OCI-LY7 (cell line): ENCODE measurements around the gene PRCP. TPM values are rescaled to one million over a fixed set of nuclear protein-coding genes. Genes with fewer than 3 reads are reported as not detected.

Experiments used
- BruUV-seq: library from RNA; stranded (reverse); fragments of 400-500 nt; replicated peaks from 2 replicates; lab custom pipeline; 2021; lab: Mats Ljungman, UMichigan
- CTCF ChIA-PET: fragments of 300-600 bp; sonication (Branson Sonifier 250); formaldehyde crosslinking; loops from one replicate; lab custom pipeline; 2022; ENCODE audit warnings: antibody characterized with exemption; ENCODE audit not compliant: unreplicated experiment; lab: Charles Lee
- POLR2A ChIA-PET: fragments of 300-600 bp; sonication (Branson Sonifier 250); formaldehyde crosslinking; loops from one replicate; lab custom pipeline; 2022; ENCODE audit warnings: antibody characterized with exemption; lab: Charles Lee
- DNase-seq: peaks from one replicate; pipeline ENCODE4 v3.0.0-alpha.2; 2015; ENCODE audit warnings: low spot score
- H2AFZ ChIP-seq: fragments of 200-600 bp; sonication (generic), shearing (Covaris generic); 2 replicates; pipeline ENCODE4 v1.6.1; 2014; ENCODE audit warnings: mild to moderate bottlenecking, antibody characterized with exemption, low read length, moderate library complexity
- H3K27ac ChIP-seq: fragments of 200-600 bp; sonication (generic); 2 replicates; pipeline ENCODE4 v1.5.1; 2014; ENCODE audit warnings: mixed run types, low read depth, mild to moderate bottlenecking, moderate library complexity, low read length, inconsistent platforms; ENCODE audit not compliant: poor library complexity, severe bottlenecking
- H3K36me3 ChIP-seq: fragments of 200-600 bp; sonication (generic); 2 replicates; pipeline ENCODE4 v1.6.1; 2014; ENCODE audit warnings: mild to moderate bottlenecking, antibody characterized with exemption, low read length, moderate library complexity, mixed read lengths; ENCODE audit not compliant: insufficient read depth
- H3K4me1 ChIP-seq: fragments of 200-600 bp; sonication (generic); 2 replicates; pipeline ENCODE4 v1.5.1; 2014; ENCODE audit warnings: mild to moderate bottlenecking, low read length; ENCODE audit not compliant: insufficient read depth, poor library complexity, severe bottlenecking
- H3K4me2 ChIP-seq: fragments of 200-600 bp; sonication (generic); 2 replicates; pipeline ENCODE4 v1.6.1; 2014; ENCODE audit warnings: mild to moderate bottlenecking, low read length
- H3K4me3 ChIP-seq: fragments of 200-600 bp; sonication (generic); 2 replicates; pipeline ENCODE4 v1.5.1; 2014; ENCODE audit warnings: mild to moderate bottlenecking, low read depth, low read length; ENCODE audit not compliant: poor library complexity, severe bottlenecking
- H3K79me2 ChIP-seq: fragments of 200-600 bp; sonication (generic); 2 replicates; pipeline ENCODE4 v1.6.1; 2016; ENCODE audit warnings: low read depth, mild to moderate bottlenecking, low read length, moderate library complexity, mixed read lengths; ENCODE audit not compliant: insufficient read depth
- H3K9me2 ChIP-seq: fragments of 200-600 bp; sonication (generic); 2 replicates; pipeline ENCODE4 v1.6.1; 2016; ENCODE audit warnings: mild to moderate bottlenecking, low read length, mixed read lengths; ENCODE audit not compliant: insufficient read depth
- H3K9me3 ChIP-seq: fragments of 200-600 bp; sonication (generic); 2 replicates; pipeline ENCODE4 v1.6.1; 2014; ENCODE audit warnings: mild to moderate bottlenecking, mixed run types, low read length, mixed read lengths
- H4K20me1 ChIP-seq: fragments of 200-600 bp; sonication (generic); 2 replicates; pipeline ENCODE4 v1.6.1; 2014; ENCODE audit warnings: mild to moderate bottlenecking, antibody characterized with exemption, low read length, moderate library complexity, mixed read lengths; ENCODE audit not compliant: insufficient read depth
- EZH2phosphoT487 ChIP-seq: fragments of 200-600 bp; sonication (generic); IDR thresholded peaks from 2 replicates; pipeline ENCODE4 v1.6.1; 2018; ENCODE audit warnings: low read depth, borderline replicate concordance, mild to moderate bottlenecking, mixed run types, antibody characterized with exemption, low read length, moderate library complexity, mixed read lengths
- intact Hi-C: fragments of 100-400 bp; cut with micrococcal nuclease; formaldehyde crosslinking; loops from one replicate; pipeline ENCODE4 v1.10.0; 2022; ENCODE audit not compliant: unreplicated experiment
- total RNA-seq, 2 experiments: library from RNA; depleted of rRNA in 1 of 2; stranded (reverse); fragments of >200 nt in 1 of 2; shearing (Covaris generic) in 1 of 2; gene quantifications; 2 replicates each; pipeline ENCODE4 v1.2.3, GENCODE V29; 2014 to 2022
- TF ChIP-seq, protein P1 (sequence below): fragments of 200-600 bp; sonication (generic); conservative IDR thresholded peaks from 2 replicates; pipeline ENCODE4 v1.5.1; 2014; ENCODE audit warnings: mild to moderate bottlenecking, antibody characterized with exemption, low read length, moderate library complexity, mixed read lengths

The PRCP gene
- total RNA-seq, 2 experiments from 2014 or later, result 6.5 to 18.3 TPM

DNA sequence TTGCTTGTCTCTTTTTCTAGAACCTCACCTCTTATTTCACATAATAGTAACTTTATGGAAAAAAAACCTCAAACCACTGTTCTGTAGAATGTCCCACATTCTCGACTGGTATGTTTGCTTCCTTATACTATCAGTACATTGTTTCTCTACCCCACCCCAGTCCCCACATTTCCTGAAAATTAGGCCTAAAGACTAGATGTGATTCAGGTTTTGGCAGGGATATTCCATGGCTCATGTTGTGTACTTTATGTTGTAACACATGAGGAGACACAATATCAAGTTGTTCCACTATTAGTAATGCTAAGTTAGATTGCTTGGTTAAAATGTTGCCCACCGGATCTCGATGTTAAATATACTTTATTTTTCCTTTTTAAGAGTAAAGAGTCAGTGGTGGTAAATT, 36.0 kb upstream of the PRCP start:
- Histone ChIP-seq H3K9me3 (peaks cover 4% of the 10 kb centered on the region; the same call in 1 of the 2 replicates), H3K4me3 (no peak overlapping the region), H2AFZ (no peak overlapping the region), H3K4me2 (no peak overlapping the region), H3K27ac (no peak overlapping the region), H4K20me1 (no peaks in the 10 kb centered on the region), H3K4me1 (peaks cover 18% of the 10 kb centered on the region), H3K36me3 (peaks cover 63% of the 10 kb centered on the region), H3K9me2 (no peaks in the 10 kb centered on the region), H3K79me2 (no peaks in the 10 kb centered on the region)
- ChIA-PET CTCF (no interaction called here), POLR2A (interaction anchor here (0.6 to 0.8 kb wide), 2 partner anchors 184 to 1917 kb away, joined by 3 to 5 read pairs; no protein-coding TSS in a partner anchor)
- no peak for TF ChIP-seq EZH2phosphoT487
- TF ChIP-seq, protein P1, sequence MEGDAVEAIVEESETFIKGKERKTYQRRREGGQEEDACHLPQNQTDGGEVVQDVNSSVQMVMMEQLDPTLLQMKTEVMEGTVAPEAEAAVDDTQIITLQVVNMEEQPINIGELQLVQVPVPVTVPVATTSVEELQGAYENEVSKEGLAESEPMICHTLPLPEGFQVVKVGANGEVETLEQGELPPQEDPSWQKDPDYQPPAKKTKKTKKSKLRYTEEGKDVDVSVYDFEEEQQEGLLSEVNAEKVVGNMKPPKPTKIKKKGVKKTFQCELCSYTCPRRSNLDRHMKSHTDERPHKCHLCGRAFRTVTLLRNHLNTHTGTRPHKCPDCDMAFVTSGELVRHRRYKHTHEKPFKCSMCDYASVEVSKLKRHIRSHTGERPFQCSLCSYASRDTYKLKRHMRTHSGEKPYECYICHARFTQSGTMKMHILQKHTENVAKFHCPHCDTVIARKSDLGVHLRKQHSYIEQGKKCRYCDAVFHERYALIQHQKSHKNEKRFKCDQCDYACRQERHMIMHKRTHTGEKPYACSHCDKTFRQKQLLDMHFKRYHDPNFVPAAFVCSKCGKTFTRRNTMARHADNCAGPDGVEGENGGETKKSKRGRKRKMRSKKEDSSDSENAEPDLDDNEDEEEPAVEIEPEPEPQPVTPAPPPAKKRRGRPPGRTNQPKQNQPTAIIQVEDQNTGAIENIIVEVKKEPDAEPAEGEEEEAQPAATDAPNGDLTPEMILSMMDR, result no peak
- BruUV-seq, result no TSS peak
- DNase-seq, result no peak
- intact Hi-C loops, result no loop called here

DNA sequence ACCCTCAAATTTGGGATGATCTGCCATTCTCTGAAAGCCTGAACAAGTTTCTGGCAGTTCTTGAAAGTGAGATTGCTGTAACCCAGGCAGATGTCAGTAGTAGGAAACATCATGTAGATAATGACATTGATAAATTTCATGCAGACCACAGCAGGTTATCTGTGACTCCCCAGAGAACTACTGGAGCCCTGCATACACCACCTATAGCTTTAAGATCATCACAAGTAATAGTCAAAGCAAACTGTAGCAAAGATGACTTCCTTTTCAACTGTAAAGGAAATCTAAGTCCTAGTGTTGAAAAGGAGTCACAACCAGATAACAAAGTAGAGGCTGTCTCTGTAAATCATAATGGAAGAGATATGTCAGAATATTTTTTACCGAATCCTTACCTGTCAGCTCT, 32.3 kb upstream of the PRCP start:
- Histone ChIP-seq H3K79me2 (peaks cover 19% of the 10 kb centered on the region; the same call in 1 of the 2 replicates), H3K4me2 (no peak overlapping the region), H2AFZ (no peak overlapping the region), H4K20me1 (no peaks in the 10 kb centered on the region), H3K9me2 (no peaks in the 10 kb centered on the region), H3K36me3 (peaks cover 84% of the 10 kb centered on the region), H3K4me1 (peaks cover 53% of the 10 kb centered on the region), H3K4me3 (no peak overlapping the region), H3K9me3 (peaks cover 10% of the 10 kb centered on the region; the same call in 1 of the 2 replicates), H3K27ac (peak overlapping the region; percentile 91)
- TF ChIP-seq, protein P1, result no peak
- no peak for TF ChIP-seq EZH2phosphoT487
- ChIA-PET CTCF (no interaction called here), POLR2A (interaction anchor here (0.6 to 6.6 kb wide), 8 partner anchors 11 to 1513 kb away, joined by 3 to 81 read pairs (median 4); no protein-coding TSS in a partner anchor)
- DNase-seq, result no peak
- intact Hi-C loops, result loop anchor here (2.0 kb wide), 1 partner anchor 36 kb away; no protein-coding TSS in a partner anchor
- BruUV-seq, result no TSS peak

DNA sequence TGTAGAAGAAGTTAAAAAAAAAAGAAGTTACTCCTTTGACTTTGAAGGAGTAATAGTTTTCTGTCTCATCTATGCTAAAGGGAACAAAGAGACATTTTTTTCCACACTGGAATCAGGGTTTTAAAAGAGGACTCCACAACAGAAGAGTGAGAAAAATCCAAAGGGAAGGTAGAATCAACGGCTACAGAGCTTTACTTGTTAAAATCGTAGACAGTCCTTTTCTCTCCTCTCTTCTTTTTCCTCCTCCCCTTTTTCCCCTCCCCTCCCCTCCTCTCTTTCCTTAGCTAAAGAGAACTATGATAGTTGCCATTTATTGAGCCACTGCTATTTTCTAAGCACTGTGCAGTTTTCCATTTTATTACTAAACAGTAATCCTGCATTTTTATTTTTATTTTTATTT, 30.5 kb upstream of the PRCP start:
- DNase-seq, result peak; percentile 7
- Histone ChIP-seq H3K4me1 (peaks cover 60% of the 10 kb centered on the region), H3K36me3 (peaks cover 84% of the 10 kb centered on the region), H3K79me2 (peaks cover 25% of the 10 kb centered on the region; the same call in 1 of the 2 replicates), H3K9me2 (no peaks in the 10 kb centered on the region), H3K4me3 (peak overlapping the region; percentile 23), H3K27ac (peak overlapping the region; percentile 91), H3K9me3 (peaks cover 10% of the 10 kb centered on the region; the same call in 1 of the 2 replicates), H2AFZ (no peak overlapping the region; the same call in 1 of the 2 replicates), H4K20me1 (no peaks in the 10 kb centered on the region), H3K4me2 (peak overlapping the region; percentile 63)
- ChIA-PET POLR2A (interaction anchor here (0.6 to 6.6 kb wide), 31 partner anchors 10 to 250 kb away, joined by 3 to 81 read pairs (median 6); partner anchors contain the start of genes DDIAS, PCF11, PRCP and RAB30), CTCF (interaction anchor here (0.6 to 0.9 kb wide), 2 partner anchors 29 to 75 kb away, joined by 3 to 4 read pairs; partner anchors contain the start of gene DDIAS)
- TF ChIP-seq, protein P1, result no peak
- TF ChIP-seq EZH2phosphoT487, result no peak
- BruUV-seq, result no TSS peak
- intact Hi-C loops, result loop anchor here (2.0 kb wide), 1 partner anchor 132 kb away; no protein-coding TSS in a partner anchor
